ENCODE data around the gene FZR1.

Gene FZR1

DNA sequence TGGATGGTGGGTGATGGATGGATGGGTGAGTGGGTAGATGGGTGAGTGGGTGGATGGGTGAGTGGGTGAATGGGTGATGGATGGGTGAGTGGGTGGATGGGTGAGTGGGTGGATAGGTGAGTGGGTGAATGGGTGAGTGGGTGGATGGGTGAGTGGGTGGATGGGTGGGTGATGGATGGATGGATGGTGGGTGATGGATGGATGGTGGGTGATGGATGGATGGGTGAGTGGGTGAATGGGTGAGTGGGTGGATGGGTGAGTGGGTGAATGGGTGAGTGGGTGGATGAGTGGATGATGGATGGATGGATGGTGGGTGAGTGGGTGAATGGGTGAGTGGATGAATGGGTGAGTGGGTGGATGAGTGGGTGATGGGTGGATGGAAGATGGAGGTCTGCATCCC, 28.6 kb upstream of the FZR1 start:
- Histone ChIP-seq H2BK120ac (ENCODE audit: low read depth, low read length) (no peak overlapping the region), H3K4me1 (ENCODE audit: control insufficient read depth, low read depth, low read length) (peaks cover 2% of the 10 kb centered on the region), H3K4me2 (ENCODE audit: low read length) (no peak overlapping the region), H3K18ac (ENCODE audit: low read length) (no peak overlapping the region), H2BK15ac (replicated peaks; ENCODE audit: low read depth) (no peak overlapping the region), H2BK5ac (ENCODE audit: low read length) (no peak overlapping the region), H3K79me1 (ENCODE audit: low read length) (no peaks in the 10 kb centered on the region), H4K8ac (ENCODE audit: low read depth, low read length) (no peak overlapping the region), H3K27me3 (ENCODE audit: insufficient read depth, low read length, poor library complexity) (no peaks in the 10 kb centered on the region), H3K4ac (ENCODE audit: low read depth, low read length) (no peak overlapping the region), H3K9ac (ENCODE audit: low read length) (no peak overlapping the region), H3K79me2 (ENCODE audit: control insufficient read depth, insufficient read depth, low read length) (no peaks in the 10 kb centered on the region), H3K36me3 (ENCODE audit: control insufficient read depth, insufficient read depth, low read length) (no peaks in the 10 kb centered on the region), H2AK5ac (ENCODE audit: low read length) (no peak overlapping the region), H3K27ac (ENCODE audit: low read depth, low read length) (no peak overlapping the region), H3K56ac (ENCODE audit: low read length) (no peak overlapping the region), H4K5ac (ENCODE audit: low read length) (no peak overlapping the region), H3K23ac (ENCODE audit: low read length) (no peak overlapping the region), H3K4me3 (ENCODE audit: low read length) (no peak overlapping the region)
- DNase-seq: no peak

DNA sequence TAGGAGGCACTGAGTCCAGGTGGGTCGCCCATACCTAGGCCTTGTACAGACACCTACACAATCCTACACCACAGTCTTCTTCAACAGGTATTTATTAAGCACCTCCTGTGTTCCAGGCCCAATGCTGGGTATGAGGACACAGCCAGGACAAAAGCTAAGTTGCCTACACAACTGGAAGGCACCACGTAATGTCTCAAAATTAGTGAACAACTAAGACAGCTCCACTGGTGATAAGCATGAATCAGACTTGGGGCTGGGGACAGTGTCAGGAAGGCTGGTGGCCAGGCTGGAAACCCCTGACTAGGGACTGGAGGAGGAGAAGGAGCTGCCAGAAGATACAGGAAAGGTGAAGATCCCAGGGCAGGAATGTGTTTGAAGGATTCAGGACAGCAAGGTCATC, 28.2 kb upstream of the FZR1 start:
- no peak overlapping the region for H3K23ac ChIP-seq (ENCODE audit: low read length)
- H2AK5ac ChIP-seq (ENCODE audit: low read length): no peak overlapping the region
- H4K8ac ChIP-seq (ENCODE audit: low read depth, low read length): no peak overlapping the region
- H3K27me3 ChIP-seq (ENCODE audit: insufficient read depth, low read length, poor library complexity): no peaks in the 10 kb centered on the region
- peaks cover 2% of the 10 kb centered on the region for H3K4me1 ChIP-seq (ENCODE audit: control insufficient read depth, low read depth, low read length)
- H3K36me3 ChIP-seq (ENCODE audit: control insufficient read depth, insufficient read depth, low read length): no peaks in the 10 kb centered on the region
- no peak overlapping the region for H3K4ac ChIP-seq (ENCODE audit: low read depth, low read length)
- H2BK120ac ChIP-seq (ENCODE audit: low read depth, low read length): no peak overlapping the region
- no CpG with 5 or more reads among the region's 2 CpGs for WGBS (ENCODE audit: extremely low coverage, insufficient coverage, low lambda C conversion rate)
- no peak overlapping the region for H3K9ac ChIP-seq (ENCODE audit: low read length)
- no peak overlapping the region for H3K56ac ChIP-seq (ENCODE audit: low read length)
- no peak overlapping the region for H3K18ac ChIP-seq (ENCODE audit: low read length)
- no peak overlapping the region for H3K4me3 ChIP-seq (ENCODE audit: low read length)
- H2BK5ac ChIP-seq (ENCODE audit: low read length): no peak overlapping the region
- H4K5ac ChIP-seq (ENCODE audit: low read length): no peak overlapping the region
- H3K27ac ChIP-seq (ENCODE audit: low read depth, low read length): no peak overlapping the region
- no peaks in the 10 kb centered on the region for H3K79me1 ChIP-seq (ENCODE audit: low read length)
- no peak overlapping the region for H2BK15ac ChIP-seq (replicated peaks; ENCODE audit: low read depth)
- no peak for DNase-seq
- H3K79me2 ChIP-seq (ENCODE audit: control insufficient read depth, insufficient read depth, low read length): no peaks in the 10 kb centered on the region
- H3K4me2 ChIP-seq (ENCODE audit: low read length): no peak overlapping the region

DNA sequence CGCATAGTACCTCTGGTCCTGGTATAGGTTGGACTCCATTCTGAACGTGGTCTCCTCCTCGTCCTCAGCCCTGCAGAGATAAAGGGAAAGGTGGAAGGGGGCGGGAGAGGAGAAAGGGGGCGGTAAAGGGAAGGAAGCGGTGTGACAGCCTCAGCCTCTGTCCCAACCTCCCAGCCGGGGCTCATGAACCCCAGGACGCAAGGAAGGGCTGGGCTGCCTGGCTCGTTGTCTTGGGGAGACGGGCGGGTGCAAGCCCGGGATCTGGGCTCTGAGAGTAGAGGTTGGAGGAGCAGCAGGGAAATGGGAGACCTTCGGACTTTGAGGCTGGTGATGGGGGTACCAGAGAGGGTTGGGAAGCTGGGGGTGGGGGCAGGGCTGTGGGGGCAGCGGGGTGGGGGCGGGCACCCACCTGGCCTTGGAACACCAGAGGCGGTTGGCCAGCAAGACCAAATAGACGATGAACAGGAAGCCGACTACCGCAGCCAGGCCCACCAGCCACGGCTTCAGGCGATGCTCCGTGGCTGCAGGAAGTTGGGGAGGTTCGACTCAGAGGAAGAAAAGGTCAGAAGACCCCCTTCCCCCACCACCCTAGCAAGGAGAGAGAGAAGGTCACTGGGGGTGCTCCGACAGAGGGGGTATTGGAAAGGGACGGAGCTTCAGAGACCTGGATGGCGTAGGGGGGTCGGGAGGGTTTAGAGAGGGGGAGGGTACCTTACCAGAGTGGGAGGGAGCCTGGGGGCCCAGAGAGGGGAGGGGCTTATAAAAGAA, 27.5 kb upstream of the FZR1 start:
- Histone ChIP-seq H3K27ac (ENCODE audit: low read depth, low read length) (no peak overlapping the region), H3K4ac (ENCODE audit: low read depth, low read length) (no peak overlapping the region), H3K79me2 (ENCODE audit: control insufficient read depth, insufficient read depth, low read length) (no peaks in the 10 kb centered on the region), H3K9ac (ENCODE audit: low read length) (peak overlapping the region; percentile 54), H3K4me3 (ENCODE audit: low read length) (peak overlapping the region; percentile 7), H2BK5ac (ENCODE audit: low read length) (no peak overlapping the region), H3K4me1 (ENCODE audit: control insufficient read depth, low read depth, low read length) (peaks cover 2% of the 10 kb centered on the region), H2AK5ac (ENCODE audit: low read length) (no peak overlapping the region), H3K18ac (ENCODE audit: low read length) (no peak overlapping the region), H3K23ac (ENCODE audit: low read length) (no peak overlapping the region), H4K8ac (ENCODE audit: low read depth, low read length) (no peak overlapping the region), H3K56ac (ENCODE audit: low read length) (peak overlapping the region; percentile 80), H2BK120ac (ENCODE audit: low read depth, low read length) (no peak overlapping the region), H3K27me3 (ENCODE audit: insufficient read depth, low read length, poor library complexity) (no peaks in the 10 kb centered on the region), H3K4me2 (ENCODE audit: low read length) (peak overlapping the region; percentile 46), H2BK15ac (replicated peaks; ENCODE audit: low read depth) (no peak overlapping the region), H4K5ac (ENCODE audit: low read length) (no peak overlapping the region), H3K36me3 (ENCODE audit: control insufficient read depth, insufficient read depth, low read length) (no peaks in the 10 kb centered on the region), H3K79me1 (ENCODE audit: low read length) (no peaks in the 10 kb centered on the region)
- DNase-seq: no peak
- no CpG with 5 or more reads among the region's 27 CpGs for WGBS (ENCODE audit: extremely low coverage, insufficient coverage, low lambda C conversion rate)

DNA sequence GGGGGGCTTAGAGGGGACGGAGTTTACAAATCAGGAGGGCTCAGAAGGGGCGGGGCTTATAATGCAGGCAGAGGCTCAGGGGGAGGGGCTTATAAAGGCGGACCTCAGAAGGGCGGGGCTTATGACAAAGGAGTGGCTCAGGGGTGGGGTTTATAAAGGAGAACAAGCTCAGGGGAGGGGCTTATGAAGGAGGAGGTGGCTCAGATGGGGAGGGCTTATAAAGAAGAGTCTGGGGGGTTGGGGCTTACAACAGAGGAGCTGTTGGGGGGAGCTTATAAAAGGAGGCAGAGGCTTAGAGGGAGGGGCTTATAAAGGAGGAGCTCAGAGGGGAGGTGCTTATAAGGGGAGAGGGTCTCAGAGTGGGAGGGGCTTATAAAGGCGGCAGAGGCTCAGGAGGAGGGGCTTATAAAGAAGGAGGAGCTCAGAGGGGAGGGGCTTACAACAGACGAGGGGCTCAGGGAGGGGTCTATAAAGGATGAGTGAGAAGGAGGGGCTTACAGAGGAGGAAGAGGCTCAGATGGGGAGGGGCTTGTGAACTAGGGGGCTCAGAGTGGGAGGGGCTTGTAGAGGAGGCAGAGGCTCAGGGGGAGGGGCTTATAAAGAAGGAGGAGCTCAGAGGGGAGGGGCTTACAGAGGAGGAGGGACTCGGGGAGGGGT, 26.8 kb upstream of the FZR1 start:
- Histone ChIP-seq H3K56ac (ENCODE audit: low read length) (no peak overlapping the region), H3K4ac (ENCODE audit: low read depth, low read length) (no peak overlapping the region), H3K4me1 (ENCODE audit: control insufficient read depth, low read depth, low read length) (peaks cover 2% of the 10 kb centered on the region), H2BK120ac (ENCODE audit: low read depth, low read length) (no peak overlapping the region), H2BK15ac (replicated peaks; ENCODE audit: low read depth) (no peak overlapping the region), H2BK5ac (ENCODE audit: low read length) (no peak overlapping the region), H4K8ac (ENCODE audit: low read depth, low read length) (no peak overlapping the region), H3K27ac (ENCODE audit: low read depth, low read length) (no peak overlapping the region), H3K27me3 (ENCODE audit: insufficient read depth, low read length, poor library complexity) (no peaks in the 10 kb centered on the region), H3K36me3 (ENCODE audit: control insufficient read depth, insufficient read depth, low read length) (no peaks in the 10 kb centered on the region), H3K79me2 (ENCODE audit: control insufficient read depth, insufficient read depth, low read length) (no peaks in the 10 kb centered on the region), H3K4me3 (ENCODE audit: low read length) (no peak overlapping the region), H3K9ac (ENCODE audit: low read length) (no peak overlapping the region), H4K5ac (ENCODE audit: low read length) (no peak overlapping the region), H3K79me1 (ENCODE audit: low read length) (no peaks in the 10 kb centered on the region), H3K18ac (ENCODE audit: low read length) (no peak overlapping the region), H3K23ac (ENCODE audit: low read length) (no peak overlapping the region), H2AK5ac (ENCODE audit: low read length) (no peak overlapping the region), H3K4me2 (ENCODE audit: low read length) (no peak overlapping the region)
- peak; percentile 66 for DNase-seq
- WGBS (ENCODE audit: extremely low coverage, insufficient coverage, low lambda C conversion rate): no CpG with 5 or more reads among the region's 7 CpGs

DNA sequence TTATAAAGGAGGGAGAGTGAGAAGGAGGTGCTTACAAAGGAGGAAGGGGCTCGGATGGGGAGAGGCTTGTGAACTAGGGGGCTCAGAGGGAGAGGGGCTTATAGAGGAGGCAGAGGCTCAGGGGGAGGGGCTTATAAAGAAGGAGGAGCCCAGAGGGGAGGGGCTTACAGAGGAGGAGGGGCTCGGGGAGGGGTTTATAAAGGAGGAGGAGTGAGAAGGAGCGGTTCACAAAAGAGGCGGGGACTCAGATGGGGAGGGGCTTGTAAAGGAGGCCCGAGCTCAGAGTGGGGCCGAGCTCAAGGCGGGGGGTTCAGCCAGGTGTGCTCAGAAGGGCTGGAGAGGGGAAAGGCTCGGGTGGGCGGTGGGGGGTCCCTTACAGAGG, 26.3 kb upstream of the FZR1 start:
- no peak overlapping the region for H3K23ac ChIP-seq (ENCODE audit: low read length)
- no peak overlapping the region for H2BK5ac ChIP-seq (ENCODE audit: low read length)
- no peak overlapping the region for H3K4me3 ChIP-seq (ENCODE audit: low read length)
- WGBS (ENCODE audit: extremely low coverage, insufficient coverage, low lambda C conversion rate): no CpG with 5 or more reads among the region's 9 CpGs
- H4K8ac ChIP-seq (ENCODE audit: low read depth, low read length): no peak overlapping the region
- H3K79me1 ChIP-seq (ENCODE audit: low read length): no peaks in the 10 kb centered on the region
- H2AK5ac ChIP-seq (ENCODE audit: low read length): no peak overlapping the region
- H3K4me2 ChIP-seq (ENCODE audit: low read length): no peak overlapping the region
- no peak overlapping the region for H2BK15ac ChIP-seq (replicated peaks; ENCODE audit: low read depth)
- no peaks in the 10 kb centered on the region for H3K79me2 ChIP-seq (ENCODE audit: control insufficient read depth, insufficient read depth, low read length)
- no peaks in the 10 kb centered on the region for H3K27me3 ChIP-seq (ENCODE audit: insufficient read depth, low read length, poor library complexity)
- H3K9ac ChIP-seq (ENCODE audit: low read length): no peak overlapping the region
- H4K5ac ChIP-seq (ENCODE audit: low read length): no peak overlapping the region
- no peaks in the 10 kb centered on the region for H3K36me3 ChIP-seq (ENCODE audit: control insufficient read depth, insufficient read depth, low read length)
- peak; percentile 66 for DNase-seq
- peak overlapping the region; percentile 3 for H3K56ac ChIP-seq (ENCODE audit: low read length)
- H3K18ac ChIP-seq (ENCODE audit: low read length): no peak overlapping the region
- H3K4me1 ChIP-seq (ENCODE audit: control insufficient read depth, low read depth, low read length): peaks cover 2% of the 10 kb centered on the region
- no peak overlapping the region for H3K4ac ChIP-seq (ENCODE audit: low read depth, low read length)
- H2BK120ac ChIP-seq (ENCODE audit: low read depth, low read length): no peak overlapping the region
- H3K27ac ChIP-seq (ENCODE audit: low read depth, low read length): no peak overlapping the region

Data from mesendoderm (in vitro differentiated cells).